ENCODE results near the gene CCDC61. TPM values are rescaled to one million over a fixed set of nuclear protein-coding genes. Genes with fewer than 3 reads are reported as not detected.
A peak's percentile ranks its signal among the peaks of the same experiment; 100 is the strongest.

The CCDC61 gene
- 10 to 100 TPM; 17.8 to 18.4 TPM for total RNA-seq

- DNase-seq: peak; percentile 93
- Mint-ChIP-seq H3K4me3 (no peak within 1 kb of the TSS), H3K27me3 (peaks cover 9% of the 10 kb centered on the region), H3K9me3 (no peaks in the 10 kb centered on the region), H3K36me3 (peaks cover 9% of the 10 kb centered on the region), H3K4me1 (peaks cover 26% of the 10 kb centered on the region), H3K27ac (peak within 1 kb of the TSS; percentile 14)
Measured at GRCh38 chr19:45994998-45995714, at the start of gene CCDC61. CCDC61 (plus strand) TSS chr19:45995467; CDS start chr19:46003019, 7,552 bp downstream.

GRCh38 chr19:45947926-45948325 is 47.3 kb upstream of the CCDC61 start:
- Mint-ChIP-seq H3K27me3 (peaks cover 26% of the 10 kb centered on the region), H3K4me3 (no peak overlapping the region), H3K27ac (no peak overlapping the region), H3K9me3 (no peaks in the 10 kb centered on the region), H3K4me1 (no peaks in the 10 kb centered on the region), H3K36me3 (no peaks in the 10 kb centered on the region)
- DNase-seq: no peak

- Mint-ChIP-seq H3K4me1 (peaks cover 4% of the 10 kb centered on the region), H3K36me3 (no peaks in the 10 kb centered on the region), H3K9me3 (peaks cover 3% of the 10 kb centered on the region), H3K27me3 (peaks cover 28% of the 10 kb centered on the region), H3K4me3 (peak overlapping the region; percentile 63), H3K27ac (no peak overlapping the region)
- DNase-seq: no peak
Measured at GRCh38 chr19:45952341-45952685, 43.0 kb upstream of the CCDC61 start.

GRCh38 chr19:45952686-45953505 is 42.4 kb upstream of the CCDC61 start:
- peaks cover 28% of the 10 kb centered on the region for H3K27me3 Mint-ChIP-seq

GRCh38 chr19:45953676-45954075 is 41.6 kb upstream of the CCDC61 start:
- peaks cover 3% of the 10 kb centered on the region for H3K9me3 Mint-ChIP-seq
- H3K27me3 Mint-ChIP-seq: peaks cover 33% of the 10 kb centered on the region
- H3K4me3 Mint-ChIP-seq: no peak overlapping the region
- H3K36me3 Mint-ChIP-seq: no peaks in the 10 kb centered on the region
- H3K4me1 Mint-ChIP-seq: peaks cover 4% of the 10 kb centered on the region
- DNase-seq: no peak
- no peak overlapping the region for H3K27ac Mint-ChIP-seq

More at GRCh38 chr19:45952686-45953505, 42.4 kb upstream of the CCDC61 start:
- Mint-ChIP-seq H3K36me3 (no peaks in the 10 kb centered on the region), H3K4me3 (peak overlapping the region; percentile 63), H3K27ac (no peak overlapping the region), H3K4me1 (peaks cover 4% of the 10 kb centered on the region), H3K9me3 (peaks cover 3% of the 10 kb centered on the region)
- DNase-seq: peak; percentile 61

- Mint-ChIP-seq H3K4me1 (peaks cover 4% of the 10 kb centered on the region), H3K4me3 (no peak overlapping the region), H3K36me3 (no peaks in the 10 kb centered on the region), H3K27me3 (peaks cover 37% of the 10 kb centered on the region), H3K9me3 (peaks cover 3% of the 10 kb centered on the region), H3K27ac (no peak overlapping the region)
- DNase-seq: no peak
Measured at GRCh38 chr19:45954156-45954555, 41.1 kb upstream of the CCDC61 start.

- Mint-ChIP-seq H3K27me3 (peaks cover 52% of the 10 kb centered on the region), H3K4me3 (no peak overlapping the region), H3K36me3 (no peaks in the 10 kb centered on the region), H3K9me3 (peaks cover 3% of the 10 kb centered on the region), H3K4me1 (peaks cover 4% of the 10 kb centered on the region), H3K27ac (no peak overlapping the region)
- no peak for DNase-seq
Measured at GRCh38 chr19:45955905-45956608, 39.2 kb upstream of the CCDC61 start.

GRCh38 chr19:45958320-45958719 is 36.9 kb upstream of the CCDC61 start:
- no peaks in the 10 kb centered on the region for H3K36me3 Mint-ChIP-seq
- DNase-seq: no peak
- peaks cover 59% of the 10 kb centered on the region for H3K27me3 Mint-ChIP-seq
- no peaks in the 10 kb centered on the region for H3K9me3 Mint-ChIP-seq
- no peak overlapping the region for H3K27ac Mint-ChIP-seq
- peaks cover under 1% of the 10 kb centered on the region for H3K4me1 Mint-ChIP-seq
- H3K4me3 Mint-ChIP-seq: no peak overlapping the region

GRCh38 chr19:45958769-45959516 is 36.3 kb upstream of the CCDC61 start:
- Mint-ChIP-seq H3K36me3 (no peaks in the 10 kb centered on the region), H3K27me3 (peaks cover 54% of the 10 kb centered on the region), H3K4me1 (no peaks in the 10 kb centered on the region), H3K9me3 (no peaks in the 10 kb centered on the region), H3K27ac (no peak overlapping the region), H3K4me3 (no peak overlapping the region)
- DNase-seq: no peak

GRCh38 chr19:45959517-45960025 is 35.7 kb upstream of the CCDC61 start:
- H3K4me1 Mint-ChIP-seq: no peaks in the 10 kb centered on the region
- H3K27me3 Mint-ChIP-seq: peaks cover 52% of the 10 kb centered on the region
- no peaks in the 10 kb centered on the region for H3K9me3 Mint-ChIP-seq
- no peak for DNase-seq
- H3K4me3 Mint-ChIP-seq: no peak overlapping the region
- no peak overlapping the region for H3K27ac Mint-ChIP-seq
- no peaks in the 10 kb centered on the region for H3K36me3 Mint-ChIP-seq

GRCh38 chr19:45960595-45961235 is 34.6 kb upstream of the CCDC61 start:
- H3K4me1 Mint-ChIP-seq: no peaks in the 10 kb centered on the region
- no peaks in the 10 kb centered on the region for H3K9me3 Mint-ChIP-seq
- no peak overlapping the region for H3K4me3 Mint-ChIP-seq
- H3K27ac Mint-ChIP-seq: no peak overlapping the region
- no peaks in the 10 kb centered on the region for H3K36me3 Mint-ChIP-seq
- H3K27me3 Mint-ChIP-seq: peaks cover 49% of the 10 kb centered on the region
- DNase-seq: no peak

- Mint-ChIP-seq H3K36me3 (no peaks in the 10 kb centered on the region), H3K9me3 (no peaks in the 10 kb centered on the region), H3K27me3 (peaks cover 59% of the 10 kb centered on the region), H3K27ac (no peak overlapping the region), H3K4me1 (no peaks in the 10 kb centered on the region), H3K4me3 (no peak overlapping the region)
- no peak for DNase-seq
Measured at GRCh38 chr19:45962021-45962420, 33.2 kb upstream of the CCDC61 start.

- H3K27ac Mint-ChIP-seq: no peak overlapping the region
- DNase-seq: no peak
- H3K27me3 Mint-ChIP-seq: peaks cover 62% of the 10 kb centered on the region
- H3K9me3 Mint-ChIP-seq: no peaks in the 10 kb centered on the region
- H3K36me3 Mint-ChIP-seq: no peaks in the 10 kb centered on the region
- H3K4me3 Mint-ChIP-seq: no peak overlapping the region
- H3K4me1 Mint-ChIP-seq: peaks cover 6% of the 10 kb centered on the region
Measured at GRCh38 chr19:45967246-45967645, 28.0 kb upstream of the CCDC61 start.

- no peak for DNase-seq
- no peaks in the 10 kb centered on the region for H3K36me3 Mint-ChIP-seq
- peaks cover 11% of the 10 kb centered on the region for H3K4me1 Mint-ChIP-seq
- H3K27ac Mint-ChIP-seq: no peak overlapping the region
- peaks cover 67% of the 10 kb centered on the region for H3K27me3 Mint-ChIP-seq
- no peaks in the 10 kb centered on the region for H3K9me3 Mint-ChIP-seq
- H3K4me3 Mint-ChIP-seq: no peak overlapping the region
Measured at GRCh38 chr19:45968626-45969025, 26.6 kb upstream of the CCDC61 start.

Data from activated naive CD8-positive, alpha-beta T cell treated with anti-CD3 and anti-CD28 coated beads for 36 hours (primary cell).